ENCODE data around the gene ZNF768. TPM values are rescaled to one million over a fixed set of nuclear protein-coding genes. Genes with fewer than 3 reads are reported as not detected.

The ZNF768 gene
- total and polyA plus RNA-seq, 2 experiments from 2014 or later: 25.2 to 37.6 TPM

DNA sequence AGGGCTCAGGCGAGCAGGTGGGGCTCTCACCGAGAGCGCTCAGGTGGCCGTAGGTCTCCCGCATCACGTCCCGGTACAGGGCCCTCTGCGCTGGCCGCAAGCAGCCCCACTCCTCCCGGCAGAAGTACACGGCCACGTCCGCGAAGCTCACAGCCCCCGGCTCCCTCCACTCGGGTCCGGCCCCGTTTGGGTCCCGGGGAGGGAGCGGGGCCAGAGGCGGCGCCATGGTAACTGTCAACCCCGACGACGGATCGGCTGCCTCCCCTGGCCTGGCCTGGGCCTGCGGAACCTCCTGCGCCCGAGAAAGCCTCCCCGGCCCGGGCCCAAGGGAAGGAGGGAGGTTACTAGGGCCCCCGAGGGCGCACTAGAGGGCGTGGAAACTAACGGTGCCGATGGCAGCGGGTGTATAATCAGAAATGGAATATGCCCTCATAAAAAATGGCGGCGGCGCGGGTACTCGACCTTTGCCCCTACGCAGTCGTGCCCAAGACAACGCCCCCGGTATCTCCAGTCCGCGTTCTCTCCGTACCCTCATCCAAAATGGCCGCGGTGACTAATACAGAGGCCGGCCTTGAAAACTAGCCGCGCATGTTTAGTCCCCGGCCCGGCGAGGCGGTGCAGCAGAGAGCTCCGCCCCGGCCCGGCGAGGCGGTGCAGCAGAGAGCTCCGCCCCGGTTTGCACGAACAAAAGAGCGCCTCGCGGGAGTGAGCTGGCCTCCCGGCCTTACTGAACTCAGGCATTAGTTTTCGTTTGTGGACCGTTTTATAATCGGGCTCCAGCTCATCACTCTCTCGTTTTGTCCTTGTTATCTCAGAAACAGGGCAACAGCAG lies 31.8 kb upstream of the ZNF768 start, which contains the start of gene ZNF764:
TSS of gene ZNF764 (minus strand) at position 418 of the 832 bp plus-strand sequence. CDS start at position 226, 192 bp downstream.
- peaks cover 42% of the 10 kb centered on the region for H3K79me2 ChIP-seq
- H3K4me1 ChIP-seq (ENCODE audit: insufficient read depth): peaks cover 18% of the 10 kb centered on the region
- no peaks in the 10 kb centered on the region for H4K20me1 ChIP-seq (ENCODE audit: insufficient read depth, poor library complexity, severe bottlenecking)
- H3K27ac ChIP-seq: peak within 1 kb of the TSS; percentile 93
- TF ChIP-seq, protein P1, sequence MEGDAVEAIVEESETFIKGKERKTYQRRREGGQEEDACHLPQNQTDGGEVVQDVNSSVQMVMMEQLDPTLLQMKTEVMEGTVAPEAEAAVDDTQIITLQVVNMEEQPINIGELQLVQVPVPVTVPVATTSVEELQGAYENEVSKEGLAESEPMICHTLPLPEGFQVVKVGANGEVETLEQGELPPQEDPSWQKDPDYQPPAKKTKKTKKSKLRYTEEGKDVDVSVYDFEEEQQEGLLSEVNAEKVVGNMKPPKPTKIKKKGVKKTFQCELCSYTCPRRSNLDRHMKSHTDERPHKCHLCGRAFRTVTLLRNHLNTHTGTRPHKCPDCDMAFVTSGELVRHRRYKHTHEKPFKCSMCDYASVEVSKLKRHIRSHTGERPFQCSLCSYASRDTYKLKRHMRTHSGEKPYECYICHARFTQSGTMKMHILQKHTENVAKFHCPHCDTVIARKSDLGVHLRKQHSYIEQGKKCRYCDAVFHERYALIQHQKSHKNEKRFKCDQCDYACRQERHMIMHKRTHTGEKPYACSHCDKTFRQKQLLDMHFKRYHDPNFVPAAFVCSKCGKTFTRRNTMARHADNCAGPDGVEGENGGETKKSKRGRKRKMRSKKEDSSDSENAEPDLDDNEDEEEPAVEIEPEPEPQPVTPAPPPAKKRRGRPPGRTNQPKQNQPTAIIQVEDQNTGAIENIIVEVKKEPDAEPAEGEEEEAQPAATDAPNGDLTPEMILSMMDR (IDR thresholded peaks at IDR 0.05; ENCODE audit: poor library complexity): no peak
- TF ChIP-seq EZH2phosphoT487 (IDR thresholded peaks at IDR 0.05; ENCODE audit: low read depth, severe bottlenecking, unreplicated experiment) (no peak), EZH2 (IDR thresholded peaks at IDR 0.05; ENCODE audit: borderline replicate concordance) (no peak)
- peak within 1 kb of the TSS; percentile 98 for H3K4me2 ChIP-seq
- no peaks in the 10 kb centered on the region for H3K9me3 ChIP-seq (ENCODE audit: low read depth)
- H3K9me2 ChIP-seq (replicated peaks; ENCODE audit: insufficient read depth): no peaks in the 10 kb centered on the region
- peak; percentile 99 for DNase-seq (ENCODE audit: low spot score)
- peak within 1 kb of the TSS; percentile 35 for H3K4me3 ChIP-seq
- WGBS (ENCODE audit: low lambda C conversion rate, missing lambda C conversion rate): 2% methylated on average over 71 of the region's 74 CpGs
- peak within 1 kb of the TSS; percentile 33 for H2AFZ ChIP-seq
- H3K36me3 ChIP-seq (replicated peaks; ENCODE audit: insufficient read depth, low read depth): no peaks in the 10 kb centered on the region
- no peaks in the 10 kb centered on the region for H3K27me3 ChIP-seq

DNA sequence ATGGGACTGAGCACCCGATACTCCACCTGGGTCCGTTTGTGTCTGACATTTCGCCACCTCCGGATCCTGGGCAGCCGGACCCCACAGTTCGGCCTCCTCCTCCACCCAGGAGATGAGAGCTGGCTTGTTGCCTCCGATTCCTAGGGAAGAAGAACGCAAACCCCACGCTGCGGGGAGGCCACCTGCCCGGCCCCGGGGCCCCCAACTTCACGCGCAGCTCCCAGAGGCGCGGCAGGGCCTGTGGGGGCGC lies 31.3 kb upstream of the ZNF768 start:
- Histone ChIP-seq H3K4me1 (ENCODE audit: insufficient read depth) (peaks cover 18% of the 10 kb centered on the region), H2AFZ (peak overlapping the region; percentile 33), H3K27ac (peak overlapping the region; percentile 93), H3K9me2 (replicated peaks; ENCODE audit: insufficient read depth) (no peaks in the 10 kb centered on the region), H3K79me2 (peaks cover 46% of the 10 kb centered on the region), H3K9me3 (ENCODE audit: low read depth) (no peaks in the 10 kb centered on the region), H3K36me3 (replicated peaks; ENCODE audit: insufficient read depth, low read depth) (no peaks in the 10 kb centered on the region), H3K27me3 (no peaks in the 10 kb centered on the region), H4K20me1 (ENCODE audit: insufficient read depth, poor library complexity, severe bottlenecking) (no peaks in the 10 kb centered on the region), H3K4me3 (peak overlapping the region; percentile 35), H3K4me2 (peak overlapping the region; percentile 98)
- WGBS (ENCODE audit: low lambda C conversion rate, missing lambda C conversion rate): 6% methylated on average over 10 of the region's 17 CpGs
- TF ChIP-seq EZH2 (IDR thresholded peaks at IDR 0.05; ENCODE audit: borderline replicate concordance): no peak
- TF ChIP-seq, protein P1 (IDR thresholded peaks at IDR 0.05; ENCODE audit: poor library complexity): no peak
- TF ChIP-seq EZH2phosphoT487 (IDR thresholded peaks at IDR 0.05; ENCODE audit: low read depth, severe bottlenecking, unreplicated experiment): no peak
- no peak for DNase-seq (ENCODE audit: low spot score)

DNA sequence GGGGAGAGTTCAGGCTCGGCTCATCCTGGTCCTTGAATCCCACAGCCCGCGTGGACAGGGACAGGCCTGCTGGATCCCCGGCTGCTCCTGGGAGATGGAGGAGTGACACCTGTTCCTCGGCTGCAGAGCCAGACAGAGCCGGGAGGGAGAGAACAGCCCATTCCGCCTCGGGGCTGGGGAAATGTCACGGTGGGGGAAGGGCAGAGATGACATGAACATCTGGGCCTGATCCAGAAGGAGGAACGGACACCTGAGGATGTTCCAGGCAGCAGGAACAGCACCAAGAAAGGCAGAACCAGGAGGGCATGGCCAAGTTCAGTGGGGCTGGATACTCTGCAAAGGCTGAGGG lies 29.7 kb upstream of the ZNF768 start:
- Histone ChIP-seq H3K36me3 (replicated peaks; ENCODE audit: insufficient read depth, low read depth) (no peaks in the 10 kb centered on the region), H3K27me3 (no peaks in the 10 kb centered on the region), H3K79me2 (peaks cover 54% of the 10 kb centered on the region), H3K4me2 (peak overlapping the region; percentile 98), H3K9me3 (ENCODE audit: low read depth) (no peaks in the 10 kb centered on the region), H3K4me3 (no peak overlapping the region), H4K20me1 (ENCODE audit: insufficient read depth, poor library complexity, severe bottlenecking) (no peaks in the 10 kb centered on the region), H3K9me2 (replicated peaks; ENCODE audit: insufficient read depth) (no peaks in the 10 kb centered on the region), H3K4me1 (ENCODE audit: insufficient read depth) (peaks cover 18% of the 10 kb centered on the region), H2AFZ (no peak overlapping the region), H3K27ac (peak overlapping the region; percentile 93)
- DNase-seq (ENCODE audit: low spot score): no peak
- TF ChIP-seq, protein P1 (IDR thresholded peaks at IDR 0.05; ENCODE audit: poor library complexity): no peak
- 72% methylated on average over 10 of the region's 10 CpGs for WGBS (ENCODE audit: low lambda C conversion rate, missing lambda C conversion rate)

Data from hepatocyte (in vitro differentiated cells).